HG03060 (cell line): Measurements from ENCODE around the gene SKOR2.
A peak's percentile ranks its signal among the peaks of the same experiment; 100 is the strongest.
"Not testable (repeated sequence)": the region's sequence is repeated elsewhere in the genome, so short reads cannot be mapped to it uniquely, and the experiment has no call there.

Experiments used
- ATAC-seq: cut with Tn5 transposase; IDR thresholded peaks from one replicate; pipeline ENCODE4 v1.9.1; 2021; ENCODE audit warnings: low read depth, moderate number of reproducible peaks; ENCODE audit not compliant: unreplicated experiment

SKOR2 gene

GRCh38 chr18:47204908-47205522 is 46.4 kb downstream of the SKOR2 start:
- no peak for ATAC-seq

- ATAC-seq: no peak
These were observed 47.6 kb downstream of the SKOR2 start for GRCh38 chr18:47203626-47204464.

- ATAC-seq: not testable (repeated sequence)
These were observed 55.5 kb downstream of the SKOR2 start for GRCh38 chr18:47195961-47196360.

- ATAC-seq: no peak
These were observed 59.5 kb downstream of the SKOR2 start for GRCh38 chr18:47191961-47192360.

- ATAC-seq: no peak
These were observed 63.7 kb downstream of the SKOR2 start for GRCh38 chr18:47187721-47188120.

GRCh38 chr18:47184419-47185050 is 66.9 kb downstream of the SKOR2 start:
- no peak for ATAC-seq

GRCh38 chr18:47182156-47182555 is 69.3 kb downstream of the SKOR2 start:
- not testable (repeated sequence) for ATAC-seq

GRCh38 chr18:47180765-47181164 is 70.7 kb downstream of the SKOR2 start:
- no peak for ATAC-seq

- no peak for ATAC-seq
These were observed 71.9 kb downstream of the SKOR2 start for GRCh38 chr18:47179520-47179919.

GRCh38 chr18:47175898-47176575 is 75.4 kb downstream of the SKOR2 start, which contains the start of gene IER3IP1:
TSS of gene IER3IP1 (minus strand) at chr18:47176364. CDS start at chr18:47176277, 87 bp downstream.
- ATAC-seq: no peak

GRCh38 chr18:47175283-47175897 is 76.1 kb downstream of the SKOR2 start:
- no peak for ATAC-seq

GRCh38 chr18:47174545-47175116 is 76.8 kb downstream of the SKOR2 start:
- ATAC-seq: no peak

GRCh38 chr18:47172476-47172875 is 79.0 kb downstream of the SKOR2 start:
- no peak for ATAC-seq

- ATAC-seq: no peak
These were observed 82.5 kb downstream of the SKOR2 start for GRCh38 chr18:47168913-47169312.

- ATAC-seq: no peak
These were observed 83.0 kb downstream of the SKOR2 start for GRCh38 chr18:47168509-47168908.

- ATAC-seq: no peak
These were observed 85.2 kb downstream of the SKOR2 start for GRCh38 chr18:47166294-47166693.

- peak; percentile 37 for ATAC-seq
These were observed 88.2 kb downstream of the SKOR2 start for GRCh38 chr18:47163241-47163640.

- no peak for ATAC-seq
These were observed 91.2 kb downstream of the SKOR2 start for GRCh38 chr18:47160256-47160655.

GRCh38 chr18:47158404-47158803 is 93.1 kb downstream of the SKOR2 start:
- ATAC-seq: not testable (repeated sequence)
